K562 (cell line): ENCODE measurements around the gene PLXNB1.

Experiments used
- BRF1 ChIP-seq: IDR thresholded peaks from 3 replicates; pipeline ENCODE4 v1.6.1; 2011; ENCODE audit warnings: borderline replicate concordance, mild to moderate bottlenecking; ENCODE audit not compliant: insufficient read length; ENCODE audit errors: extremely low read depth
- ZNF24 ChIP-seq: fragments of 450-650 bp; IDR thresholded peaks from 2 replicates; pipeline ENCODE4 v1.6.1; 2016

- TF ChIP-seq BRF1: no peak
- TF ChIP-seq ZNF24: no peak
These were observed 46.7 kb upstream of the PLXNB1 start for GRCh38 chr3:48476426-48477053.
